Ovary (tissue), 9 donors: ENCODE data around the gene LAMA2. TPM values are rescaled to one million over a fixed set of nuclear protein-coding genes. Genes with fewer than 3 reads are reported as not detected.

ENCODE experiments used
- DNase-seq, 5 donors: peaks; one replicate each; pipeline ENCODE4 v3.0.0-alpha.2; 2019 to 2020
- H3K27ac ChIP-seq, 2 donors: fragments of 200-600 bp; one replicate each; pipeline versions ENCODE4 v1.5.1 to v1.8.0; 2019 to 2022
- H3K27me3 ChIP-seq: fragments of 200-600 bp; one replicate; pipeline ENCODE4 v1.8.0; 2022
- H3K36me3 ChIP-seq: fragments of 200-600 bp; sonication (generic); one replicate; pipeline ENCODE4 v1.5.1; 2019
- H3K4me1 ChIP-seq: one replicate; pipeline ENCODE4 v1.8.1; 2013; ENCODE audit warnings: mild to moderate bottlenecking, moderate library complexity; ENCODE audit not compliant: insufficient read depth
- H3K4me3 ChIP-seq: fragments of 200-600 bp; sonication (generic); one replicate; pipeline ENCODE4 v1.5.1; 2017
- H3K9me3 ChIP-seq, 2 donors: fragments of 200-600 bp in 1 of 2; sonication (generic) in 1 of 2; one replicate each; pipeline versions ENCODE4 v1.5.1 to v1.8.1; 2013 to 2019; ENCODE audit warnings: mild to moderate bottlenecking in 1 of 2, moderate library complexity in 1 of 2
- CTCF ChIP-seq, 3 donors: fragments of 450-650 bp in 2 of 3; fragments of 200-600 bp in 1 of 3; IDR thresholded peaks; one replicate each; pipeline versions ENCODE4 v1.5.1 to v1.8.0; 2016 to 2022; ENCODE audit warnings: antibody characterized with exemption in 3 of 3, mild to moderate bottlenecking in 1 of 3
- EP300 ChIP-seq: sonication (generic); formaldehyde crosslinking; IDR thresholded peaks from one replicate; pipeline ENCODE4 v1.6.1; 2017; ENCODE audit warnings: antibody characterized with exemption
- POLR2A ChIP-seq: fragments of 450-650 bp; IDR thresholded peaks from one replicate; pipeline ENCODE4 v1.6.1; 2017; ENCODE audit warnings: antibody characterized with exemption, mild to moderate bottlenecking, moderate library complexity
- WGBS, 3 donors: extraction: QIAGEN DNeasy Blood & Tissue Kit in 1 of 3; methylation state at CpG; one replicate each; pipeline versions ENCODE4 v1.1.5 to v1.1.7; 2013 to 2017; 5-methylcytosine and 5-hydroxymethylcytosine counted together
- intact Hi-C, 4 donors: fragments of 100-400 bp; cut with DNase I; formaldehyde crosslinking; loops; one replicate each; pipeline versions ENCODE4 v1.11.0 to v1.15.1; 2022 to 2023
- polyA plus RNA-seq, 2 donors: library from polyadenylated mRNA; stranded (reverse); fragments of 200-250 nt in 1 of 2; fragments of 350-450 nt in 1 of 2; fragmentation: Illumina TruSeq in 1 of 2; extraction: RNeasy Lipid Tissue Mini Kit (QIAGEN cat#74804) in 1 of 2; gene quantifications; one replicate each; pipeline ENCODE4 v1.2.3, GENCODE V29; 2013 to 2014
- total RNA-seq, 7 donors: library from RNA; depleted of rRNA in 2 of 7; stranded (reverse); fragments of >200 nt in 2 of 7; fragmentation: NEBNext Ultra II Directional in 3 of 7; extraction: Animal tissue kit (Norgen Biotek cat#: 25700) in 3 of 7; gene quantifications; one replicate each; pipeline versions ENCODE4 v1.1.0 to v1.2.4, GENCODE V29; 2016 to 2023
- donor health status: DM: no; HTN: no; CAD: no; lungs with moderate emphysema.
- donor health status: DM: no; HTN: no; CAD: no.
- donor health status: Bipolar disorder and iron deficiency.
- donor health status: DM: yes; HTN: yes; CAD: no.
- donor health status: DM: no; HTN: no; CAD: no.
- donor health status: DM: yes; HTN: yes; CAD: no.

LAMA2 gene
- total and polyA plus RNA-seq, 9 donors = 42.5 to 226 (median 121) TPM

- WGBS, 3 donors = 95 to 98% (median 96%) methylated on average over 3 of the region's 3 CpGs
- no peaks in the 10 kb centered on the region for H3K9me3 ChIP-seq
- no peak overlapping the region for H3K27ac ChIP-seq
- H3K4me3 ChIP-seq = no peak overlapping the region
- no peak for TF ChIP-seq POLR2A
- no peak for TF ChIP-seq CTCF (IDR thresholded peaks at IDR 0.05)
- TF ChIP-seq EP300 = no peak
- H3K27me3 ChIP-seq = no peaks in the 10 kb centered on the region
- H3K36me3 ChIP-seq = no peaks in the 10 kb centered on the region
- no peak for DNase-seq
- no peaks in the 10 kb centered on the region for H3K4me1 ChIP-seq
- intact Hi-C loops = no loop called here
These were observed 301.4 kb downstream of the LAMA2 start for GRCh38 chr6:129184324-129184723.

- no peak for TF ChIP-seq CTCF (IDR thresholded peaks at IDR 0.05)
- no peak for TF ChIP-seq EP300
- no peak for TF ChIP-seq POLR2A
- WGBS, 3 donors = 49 to 90% (median 87%) methylated on average over 1 of the region's 1 CpG
- Histone ChIP-seq H3K4me1 (no peaks in the 10 kb centered on the region), H3K9me3 (no peaks in the 10 kb centered on the region), H3K27me3 (no peaks in the 10 kb centered on the region), H3K4me3 (no peak overlapping the region), H3K36me3 (no peaks in the 10 kb centered on the region), H3K27ac (no peak overlapping the region)
- intact Hi-C loops = no loop called here
- no peak for DNase-seq
These were observed 301.9 kb downstream of the LAMA2 start for GRCh38 chr6:129184808-129185366.

GRCh38 chr6:129186988-129187387 is 304.1 kb downstream of the LAMA2 start:
- intact Hi-C loops = no loop called here
- Histone ChIP-seq H3K27me3 (no peaks in the 10 kb centered on the region), H3K4me1 (no peaks in the 10 kb centered on the region), H3K27ac (no peak overlapping the region), H3K4me3 (no peak overlapping the region), H3K36me3 (no peaks in the 10 kb centered on the region), H3K9me3 (no peaks in the 10 kb centered on the region)
- TF ChIP-seq POLR2A (no peak), EP300 (no peak), CTCF (IDR thresholded peaks at IDR 0.05) (no peak)
- WGBS, 3 donors = 81 to 92% (median 87%) methylated on average over 3 of the region's 3 CpGs
- DNase-seq = no peak

GRCh38 chr6:129188306-129188705 is 305.4 kb downstream of the LAMA2 start:
- TF ChIP-seq CTCF (IDR thresholded peaks at IDR 0.05) (no peak), EP300 (no peak), POLR2A (no peak)
- WGBS, 3 donors = 54 to 58% (median 58%) methylated on average over 2 of the region's 2 CpGs
- H3K9me3 ChIP-seq = no peaks in the 10 kb centered on the region
- no peaks in the 10 kb centered on the region for H3K27me3 ChIP-seq
- DNase-seq = no peak
- intact Hi-C loops = no loop called here
- no peak overlapping the region for H3K27ac ChIP-seq
- no peak overlapping the region for H3K4me3 ChIP-seq
- H3K4me1 ChIP-seq = no peaks in the 10 kb centered on the region
- no peaks in the 10 kb centered on the region for H3K36me3 ChIP-seq
